GM18499 (cell line): Measurements from ENCODE around the gene DDIT4L.
"Not testable (repeated sequence)": the region's sequence is repeated elsewhere in the genome, so short reads cannot be mapped to it uniquely, and the experiment has no call there.

ENCODE experiments used
- ATAC-seq: cut with Tn5 transposase; IDR thresholded peaks from one replicate; pipeline ENCODE4 v1.9.1; 2021; ENCODE audit warnings: moderate number of reproducible peaks; ENCODE audit not compliant: insufficient read depth, unreplicated experiment

DDIT4L gene, protein sequence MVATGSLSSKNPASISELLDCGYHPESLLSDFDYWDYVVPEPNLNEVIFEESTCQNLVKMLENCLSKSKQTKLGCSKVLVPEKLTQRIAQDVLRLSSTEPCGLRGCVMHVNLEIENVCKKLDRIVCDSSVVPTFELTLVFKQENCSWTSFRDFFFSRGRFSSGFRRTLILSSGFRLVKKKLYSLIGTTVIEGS

DNA sequence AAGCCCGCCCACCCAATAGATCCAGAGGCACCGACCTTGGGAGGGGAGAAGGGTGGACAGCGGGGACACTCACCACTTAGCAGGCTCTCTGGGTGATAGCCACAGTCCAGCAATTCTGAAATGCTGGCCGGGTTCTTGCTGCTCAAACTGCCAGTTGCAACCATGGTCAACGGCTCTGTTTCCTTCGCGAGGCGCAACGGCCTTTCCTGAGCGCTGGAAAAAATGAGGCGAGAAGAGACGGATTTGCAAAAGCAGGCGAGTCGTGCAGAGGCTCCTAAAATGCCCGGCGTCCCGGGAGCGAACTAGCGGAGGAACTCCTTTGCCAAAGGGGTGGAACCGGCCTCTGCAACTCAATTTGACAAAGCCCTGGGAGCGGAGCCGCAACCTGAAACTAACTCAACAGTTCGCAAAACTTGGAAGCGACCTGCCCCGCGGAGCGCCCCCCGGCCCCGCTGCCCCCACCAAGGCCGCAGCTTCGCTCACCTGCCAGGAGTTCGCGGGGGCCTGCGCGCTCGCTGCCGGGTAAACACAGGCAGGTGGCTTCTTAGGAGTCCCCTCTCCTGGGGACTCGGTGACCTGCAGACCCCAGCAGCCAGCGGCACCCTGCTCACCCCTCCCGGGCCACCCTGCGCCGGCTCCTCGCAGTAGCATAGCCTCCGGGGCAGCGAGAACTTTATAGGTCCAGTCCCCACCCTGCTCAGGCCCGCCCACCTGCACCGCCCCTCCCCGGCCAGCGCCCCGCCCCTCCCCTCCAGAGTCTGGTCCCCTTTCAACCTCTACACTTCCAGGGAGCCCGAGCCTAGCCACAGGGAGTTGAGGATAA, at the start of gene DDIT4L:
TSS of gene DDIT4L (minus strand) at position 649 of the 823 bp plus-strand sequence. CDS start at position 164, 485 bp downstream.
- no peak for ATAC-seq

DNA sequence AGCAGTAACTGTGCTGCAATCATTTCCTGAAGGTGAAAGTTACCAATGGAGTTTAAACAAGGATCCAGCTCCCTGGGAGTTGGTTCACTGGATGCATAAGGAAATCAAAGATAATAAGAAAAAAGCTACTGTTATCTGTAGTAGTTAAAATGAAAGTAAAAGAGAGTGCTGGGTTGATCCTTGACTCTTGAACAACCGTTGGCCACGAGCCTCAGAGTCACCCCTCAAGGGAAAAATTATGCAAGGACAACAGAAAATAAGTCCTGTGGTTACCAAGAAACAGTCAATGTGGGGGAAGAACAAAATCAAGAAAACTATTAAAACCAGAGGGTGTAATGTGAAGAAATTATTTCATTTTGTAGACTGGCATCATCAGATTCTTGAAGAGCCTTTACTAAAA, 49.7 kb upstream of the DDIT4L start:
- ATAC-seq, result no peak

DNA sequence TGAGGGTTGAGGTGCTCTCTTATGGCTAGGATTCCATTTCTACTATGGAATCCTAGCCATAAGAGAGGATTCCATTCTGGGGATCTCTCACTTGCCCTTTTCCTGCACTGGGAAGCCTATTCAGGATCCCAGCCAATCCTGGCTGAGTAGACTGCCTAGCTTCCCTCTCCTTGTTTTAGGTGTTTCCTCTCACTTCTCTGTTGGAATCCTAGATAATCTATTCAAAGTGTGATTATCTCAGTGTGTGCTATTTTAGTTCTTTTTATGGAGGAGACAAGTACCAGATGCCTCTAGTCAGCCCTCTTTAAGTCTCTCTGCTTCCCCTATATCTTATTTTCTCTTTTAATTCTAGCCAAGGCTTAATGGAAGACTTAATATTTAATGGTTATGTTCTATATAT, 34.5 kb upstream of the DDIT4L start:
- ATAC-seq, result no peak

DNA sequence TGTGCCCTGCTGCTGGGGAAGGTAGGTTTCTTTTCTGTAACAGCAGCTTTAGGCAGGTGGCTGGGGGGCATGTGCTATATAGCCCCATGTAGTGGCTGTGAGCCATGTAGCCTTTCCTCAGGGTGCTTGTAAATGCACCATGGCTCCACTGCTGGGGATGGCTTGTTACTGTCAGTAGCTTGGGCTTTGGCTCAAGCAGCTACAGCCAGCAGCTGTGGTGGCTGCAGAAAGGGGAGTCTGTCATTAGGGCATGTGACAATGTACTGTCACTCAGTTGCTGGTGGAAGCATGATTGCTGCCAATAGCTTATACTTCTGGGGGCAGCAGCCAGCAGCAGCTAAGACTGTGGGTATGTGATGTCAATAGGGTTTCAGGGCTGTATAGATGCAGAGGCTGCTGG, 33.9 kb upstream of the DDIT4L start:
- no peak for ATAC-seq

DNA sequence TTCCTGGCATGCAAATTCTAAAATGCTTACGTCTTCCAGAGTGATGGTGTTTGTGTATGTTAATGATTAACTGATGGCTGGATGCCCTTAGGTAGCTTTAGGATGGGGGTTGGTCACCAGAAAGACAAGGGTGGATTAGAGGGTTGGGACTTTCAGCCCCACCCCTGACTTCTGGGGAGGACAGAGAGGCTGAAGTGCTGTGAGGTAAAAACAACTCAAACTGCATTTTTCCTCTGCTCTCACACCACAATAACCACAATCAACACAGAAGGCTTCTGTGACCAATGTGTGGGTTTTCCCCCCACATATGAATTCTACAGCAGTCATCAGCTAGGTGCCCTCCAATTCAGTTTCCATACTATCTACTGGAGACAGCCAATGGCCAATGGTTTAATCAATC, 18.7 kb upstream of the DDIT4L start:
- ATAC-seq, result peak; percentile 83

DNA sequence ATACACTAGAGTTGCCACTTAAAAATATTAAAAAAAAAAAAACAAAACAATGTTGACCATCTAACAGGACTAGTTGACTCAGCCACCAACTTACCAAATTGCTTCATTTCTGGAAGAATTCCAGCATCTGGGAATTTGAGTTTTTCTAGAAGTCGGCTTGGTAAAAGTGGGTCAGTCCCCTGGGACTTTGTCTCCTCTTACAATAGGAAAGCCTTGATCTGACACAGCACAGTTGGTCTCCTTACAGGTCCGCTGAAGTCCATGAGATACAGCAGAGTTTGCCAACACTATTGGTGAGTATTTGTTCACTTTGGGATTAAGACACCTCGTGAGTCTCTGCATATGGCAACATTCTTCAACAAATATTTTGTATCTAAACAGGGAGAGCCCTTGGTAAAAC, 18.2 kb upstream of the DDIT4L start:
- no peak for ATAC-seq

DNA sequence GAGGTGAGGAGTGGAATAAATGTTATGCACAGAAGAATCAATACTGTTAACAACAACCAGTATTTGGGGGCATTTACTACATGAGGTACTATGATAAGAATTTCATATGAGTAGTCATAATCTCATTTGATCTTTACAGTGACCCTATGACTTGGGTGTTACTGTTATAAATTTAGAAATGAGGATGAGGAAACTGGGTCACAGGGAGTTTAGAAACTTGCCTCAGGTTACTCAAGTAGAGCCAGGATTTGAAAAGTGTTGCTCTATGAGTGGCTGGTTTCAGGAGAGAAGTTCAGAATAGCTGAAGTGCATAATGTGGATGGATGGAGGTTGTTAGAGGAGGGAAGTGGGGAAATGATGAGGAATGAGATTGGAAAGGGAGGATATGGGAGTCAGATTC, 16.6 kb upstream of the DDIT4L start:
- ATAC-seq, result no peak

DNA sequence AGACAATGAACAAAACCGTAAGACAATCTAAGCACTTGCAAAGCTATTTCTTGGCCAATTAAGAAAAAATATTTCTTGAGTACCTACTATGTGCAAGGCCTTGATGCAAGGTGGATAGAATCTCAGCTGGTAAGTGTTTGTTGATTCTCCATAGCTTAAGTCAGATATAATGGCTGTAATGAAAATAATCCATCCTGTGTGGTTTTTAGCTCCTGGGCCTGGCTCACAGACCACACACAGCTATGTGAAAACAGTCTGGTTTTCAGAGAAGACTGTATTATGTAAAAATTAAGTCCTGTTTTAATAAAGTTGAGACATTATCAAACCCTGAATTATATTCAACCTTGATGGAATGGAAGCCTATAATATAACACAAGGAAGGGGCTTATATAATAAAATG, 7.8 kb upstream of the DDIT4L start:
- no peak for ATAC-seq

DNA sequence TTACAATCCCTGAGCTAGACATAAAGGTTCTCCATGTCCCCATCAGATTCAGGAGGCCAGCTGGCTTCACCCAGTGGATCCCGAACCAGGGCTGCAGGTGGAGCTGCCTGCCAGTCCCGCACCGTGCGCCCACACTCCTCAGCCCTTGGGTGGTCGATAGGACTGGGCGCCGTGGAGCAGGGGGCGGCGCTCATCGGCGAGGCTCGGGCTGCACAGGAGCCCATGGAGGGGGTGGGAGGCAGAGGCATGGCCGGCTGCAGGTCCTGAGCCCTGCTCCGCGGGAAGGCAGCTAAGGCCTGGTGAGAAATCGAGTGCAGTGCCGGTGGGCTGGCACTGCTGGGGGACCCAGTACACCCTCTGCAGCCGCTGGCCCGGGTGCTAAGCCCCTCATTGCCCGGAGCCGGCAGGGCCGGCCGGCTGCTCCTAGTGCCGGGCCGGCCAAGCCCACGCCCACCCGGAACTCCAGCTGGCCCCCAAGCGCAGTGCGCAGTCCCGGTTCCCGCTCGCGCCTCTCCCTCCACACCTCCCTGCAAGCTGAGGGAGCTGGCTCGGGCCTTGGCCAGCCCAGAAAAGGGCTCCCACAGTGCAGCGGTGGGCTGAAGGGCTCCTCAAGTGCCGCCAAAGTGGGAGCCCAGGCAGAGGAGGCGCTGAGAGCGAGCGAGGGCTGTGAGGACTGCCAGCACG, 6.3 kb upstream of the DDIT4L start:
- ATAC-seq, result not testable (repeated sequence)

DNA sequence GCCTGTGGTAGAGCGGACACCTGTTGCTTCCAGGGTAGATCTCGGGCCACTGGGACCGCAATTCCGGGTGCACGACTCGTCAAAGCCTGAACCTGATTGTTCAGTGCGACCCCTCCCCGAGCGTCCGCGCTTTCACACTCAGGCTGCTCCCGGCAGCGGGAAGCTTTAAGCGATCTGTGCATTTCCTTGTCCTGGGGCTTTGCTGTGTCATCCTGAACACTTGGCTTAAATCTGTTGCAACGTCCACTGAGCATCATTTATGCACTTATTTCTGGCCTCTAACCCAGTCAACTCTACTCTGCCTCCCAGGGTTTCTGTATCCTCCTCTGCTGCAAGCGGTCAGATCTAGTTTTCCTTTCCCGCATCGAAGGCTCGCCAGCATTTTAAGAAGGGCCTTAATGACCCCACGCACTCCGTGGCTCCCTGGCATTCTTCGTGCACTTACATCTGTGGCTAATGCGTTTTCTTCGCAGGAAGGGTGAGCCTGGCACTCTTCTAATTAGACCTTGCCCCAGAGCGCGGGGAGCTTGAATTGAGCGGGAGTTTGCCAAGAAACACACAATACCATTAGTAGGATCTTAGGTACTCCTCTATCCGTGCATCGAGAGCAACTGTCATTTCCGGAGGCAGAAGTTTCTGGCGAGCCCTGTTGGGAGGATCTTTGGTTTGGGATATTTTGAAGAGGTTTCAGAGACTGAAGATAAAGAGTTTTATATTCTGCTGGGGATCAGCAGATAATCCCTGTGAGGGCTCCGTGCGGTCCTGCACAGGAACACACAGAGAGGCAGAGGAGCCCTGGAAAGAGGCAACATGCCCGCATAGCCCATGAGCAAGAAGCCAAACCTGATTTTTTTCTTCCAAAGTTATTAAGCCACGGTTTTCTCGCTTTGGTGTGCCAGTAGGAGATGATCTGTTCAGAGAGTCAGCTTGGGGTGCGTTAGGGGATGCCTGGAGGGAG, 654 bp upstream of the DDIT4L start:
- no peak for ATAC-seq

DNA sequence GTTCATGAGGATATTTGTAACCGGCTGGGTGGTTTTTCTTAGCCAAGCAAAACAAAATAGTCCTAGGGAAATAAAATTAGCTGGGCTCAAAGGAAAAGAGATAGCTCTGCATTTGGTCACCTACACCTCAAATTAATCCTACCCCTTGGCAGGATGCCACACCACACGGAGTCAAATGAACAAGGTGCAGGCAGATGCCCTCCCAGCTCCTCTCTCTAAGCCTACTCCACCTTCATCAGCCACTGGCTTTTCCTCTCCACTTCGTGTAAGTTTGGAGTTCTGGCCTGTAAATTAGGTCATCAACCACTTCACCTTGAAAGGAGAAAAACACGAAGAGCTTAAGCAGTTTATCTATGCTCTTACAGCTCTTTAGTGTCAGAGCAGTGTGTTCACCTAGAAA, 1.4 kb downstream of the DDIT4L start:
- ATAC-seq, result no peak

DNA sequence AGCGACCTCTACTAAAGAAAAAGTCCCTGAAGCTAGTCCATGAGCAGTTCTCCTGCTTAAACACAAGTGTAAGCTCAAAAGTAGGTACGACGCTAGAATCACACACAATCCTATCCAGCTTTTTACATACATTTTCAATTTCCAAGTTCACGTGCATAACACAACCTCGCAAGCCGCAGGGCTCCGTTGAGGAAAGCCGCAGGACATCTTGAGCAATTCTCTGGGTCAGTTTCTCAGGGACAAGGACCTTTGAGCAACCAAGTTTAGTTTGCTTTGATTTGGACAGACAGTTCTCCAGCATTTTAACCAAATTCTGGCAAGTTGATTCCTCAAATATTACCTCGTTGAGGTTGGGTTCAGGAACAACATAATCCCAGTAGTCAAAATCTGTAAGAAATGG, 2.5 kb downstream of the DDIT4L start:
- no peak for ATAC-seq

DNA sequence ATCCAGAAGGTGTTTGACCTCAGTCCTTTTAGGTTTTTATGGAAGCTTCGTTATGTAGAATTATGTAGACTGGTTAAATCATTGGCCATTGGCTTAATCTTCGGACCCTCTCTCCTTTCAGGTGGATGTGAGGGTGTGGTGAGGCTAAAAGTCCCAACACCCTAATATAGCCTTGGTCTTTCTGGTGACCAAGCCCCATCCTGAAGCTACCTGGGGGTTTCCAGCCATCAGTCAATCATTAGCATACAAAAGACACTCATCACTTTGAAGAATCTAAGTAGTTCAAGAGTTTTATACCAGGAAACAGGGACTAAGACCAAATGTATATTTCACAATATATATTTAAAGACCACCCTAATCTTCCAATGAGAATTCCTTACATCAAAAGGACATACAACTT, 5.5 kb downstream of the DDIT4L start:
- ATAC-seq, result no peak

DNA sequence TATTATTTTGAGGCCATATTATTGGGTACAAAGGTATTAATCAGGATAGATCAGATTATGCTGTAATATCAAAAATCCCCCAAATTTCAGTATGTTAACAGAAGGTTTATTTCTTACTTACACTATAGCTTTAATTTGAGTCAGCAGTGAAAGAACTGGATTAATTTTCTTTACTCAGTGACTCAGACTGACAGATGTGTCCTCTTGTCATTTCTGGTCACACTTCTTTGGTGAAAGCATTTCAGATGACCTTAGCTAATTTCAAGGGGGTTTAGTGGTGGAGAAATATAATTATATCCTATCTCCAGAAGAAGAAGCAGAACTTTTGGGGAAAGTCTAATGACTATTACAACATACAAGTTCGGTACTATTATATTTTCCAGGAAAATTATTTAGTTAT, 12.4 kb downstream of the DDIT4L start:
- no peak for ATAC-seq

DNA sequence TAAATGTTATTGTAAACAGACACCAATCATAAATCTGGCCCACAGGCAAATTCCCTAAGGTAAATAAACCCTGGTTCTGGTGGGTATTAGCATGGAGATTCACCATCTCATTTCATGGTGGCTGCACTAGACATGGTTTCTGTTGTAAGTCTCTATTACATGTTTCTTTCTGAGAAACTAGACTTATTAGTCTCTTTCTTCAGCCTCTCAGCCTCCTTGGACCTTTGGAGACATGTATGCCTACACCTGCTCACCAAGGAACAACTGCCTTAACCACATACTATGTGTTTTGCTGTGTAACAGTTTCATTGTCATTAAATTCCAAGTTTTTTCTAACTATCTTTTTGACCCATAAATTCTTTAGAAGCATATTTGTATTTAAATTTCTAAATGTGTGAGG, 13.1 kb downstream of the DDIT4L start:
- no peak for ATAC-seq

DNA sequence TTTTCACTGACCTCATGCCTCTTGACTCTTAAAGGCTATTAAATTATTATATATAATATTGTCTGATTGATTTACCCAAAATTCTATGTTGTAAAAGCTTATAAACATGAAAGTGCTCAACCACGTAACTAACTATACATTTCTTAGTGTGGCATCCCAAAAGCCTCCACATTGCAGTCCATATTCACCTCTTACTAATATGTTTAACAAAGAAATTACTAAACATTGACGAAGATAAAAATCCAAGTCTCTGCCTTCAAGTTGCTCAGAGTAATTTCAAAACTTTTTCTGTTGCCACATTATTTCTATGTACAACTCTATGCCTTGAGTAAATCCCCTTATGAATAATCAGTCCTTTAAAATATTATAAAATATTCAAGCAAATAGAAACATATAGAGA, 14.4 kb downstream of the DDIT4L start:
- ATAC-seq, result no peak

DNA sequence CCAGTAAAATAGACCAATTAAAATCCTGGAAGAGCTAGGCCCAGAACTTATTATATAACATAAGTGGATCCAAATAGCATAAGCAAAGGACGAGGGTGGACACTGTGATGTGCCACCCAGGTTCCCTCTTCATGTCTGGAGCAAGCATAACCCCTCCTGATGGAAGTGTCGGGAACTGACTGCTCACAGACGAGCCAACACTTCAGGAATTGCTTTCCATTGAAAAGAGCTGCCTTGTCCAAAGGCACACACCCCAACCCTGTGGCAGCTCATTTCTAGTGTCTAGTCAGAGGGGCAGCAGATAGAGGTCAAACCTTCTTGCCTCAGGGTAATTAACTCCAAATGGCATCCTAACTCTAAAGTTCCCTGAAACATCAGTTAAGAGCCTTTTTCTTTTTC, 15.3 kb downstream of the DDIT4L start:
- no peak for ATAC-seq

DNA sequence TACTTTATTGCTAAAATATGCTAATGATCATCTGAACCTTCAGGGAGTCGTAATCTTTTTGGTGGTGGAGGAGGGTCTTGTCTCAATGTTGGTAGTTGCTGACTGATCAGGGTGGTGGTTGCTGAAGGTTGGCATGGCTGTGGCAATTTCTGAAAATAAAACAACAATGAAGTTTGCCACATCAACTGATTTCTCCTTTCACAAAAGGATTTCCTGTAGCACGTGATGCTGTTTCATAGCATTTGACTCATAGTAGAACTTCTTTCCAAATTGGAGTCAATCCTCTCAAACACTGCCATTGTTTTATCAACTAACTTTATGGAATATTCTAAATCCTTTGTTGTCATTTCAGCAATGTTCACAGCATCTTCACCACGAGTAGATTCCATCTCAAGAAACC, 19.3 kb downstream of the DDIT4L start:
- no peak for ATAC-seq

DNA sequence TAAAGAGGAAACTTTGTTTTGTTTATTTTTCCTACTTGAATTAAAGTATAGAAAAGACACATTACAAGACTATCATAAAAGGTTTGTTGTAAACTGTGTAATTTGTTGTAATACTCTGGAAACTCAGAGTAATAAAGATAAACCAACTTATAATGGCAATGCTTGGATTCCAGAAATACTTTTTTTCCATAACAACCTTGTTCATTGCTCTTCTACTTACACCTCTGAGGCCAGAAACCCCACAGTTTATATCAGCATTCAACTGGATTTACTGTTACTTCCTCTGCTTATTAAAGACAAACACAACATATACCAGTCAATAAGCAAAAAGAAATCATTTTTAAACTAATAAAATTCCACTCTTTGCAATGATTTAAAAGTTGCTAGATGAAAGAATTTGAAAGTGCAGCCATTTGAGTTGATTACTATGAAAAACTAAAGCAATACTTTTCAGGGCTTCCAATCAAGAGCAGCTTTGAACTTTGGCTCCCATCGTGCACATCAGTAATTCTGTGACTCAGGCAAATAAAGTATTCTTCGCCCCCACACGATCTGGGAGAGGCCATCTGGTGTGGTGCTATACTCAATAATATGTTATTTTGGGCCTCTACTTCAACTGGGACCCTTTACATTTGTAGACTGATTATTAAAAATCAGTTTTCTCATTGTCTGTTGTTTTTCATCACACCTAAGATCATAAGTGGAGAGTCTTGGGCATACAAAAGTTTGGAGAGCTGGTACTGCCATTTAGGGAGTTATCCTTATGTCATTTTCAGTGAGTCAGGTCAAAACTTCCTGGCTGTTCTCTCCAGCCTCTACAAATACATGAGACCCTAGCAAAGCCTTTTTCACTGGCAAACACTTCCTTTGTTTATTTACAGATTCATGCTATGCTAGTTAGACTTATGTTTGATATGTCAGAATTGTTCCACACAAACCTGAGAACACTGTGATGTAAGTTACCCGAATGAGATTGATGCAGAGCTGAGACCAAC, 20.5 kb downstream of the DDIT4L start:
- no peak for ATAC-seq
